ENCODE results near the gene KLHL10. TPM values are rescaled to one million over a fixed set of nuclear protein-coding genes. Genes with fewer than 3 reads are reported as not detected.
"Not testable (repeated sequence)": the region's sequence is repeated elsewhere in the genome, so short reads cannot be mapped to it uniquely, and the experiment has no call there.

Gene KLHL10
- total RNA-seq, 2 experiments from 2014 or later, result 0.19 to 0.21 TPM

- no peak for ATAC-seq
- no peak for DNase-seq
- peaks cover 46% of the 10 kb centered on the region for H3K4me1 Mint-ChIP-seq
- no peaks in the 10 kb centered on the region for H3K9me3 Mint-ChIP-seq (ENCODE audit: low read depth)
- H3K27me3 Mint-ChIP-seq, result no peaks in the 10 kb centered on the region
- no peak overlapping the region for H3K4me3 Mint-ChIP-seq
- ChIA-PET POLR2A (interaction anchor here (0.8 to 1.6 kb wide), 7 partner anchors 9 to 175 kb away, joined by 3 to 5 read pairs (median 3); partner anchors contain the start of genes ACLY, DNAJC7 and NKIRAS2), CTCF (interaction anchor here (1.0 to 1.6 kb wide), 6 partner anchors 11 to 153 kb away, joined by 3 to 5 read pairs (median 4); partner anchors contain the start of genes DNAJC7 and P3H4)
- peaks cover 17% of the 10 kb centered on the region for H3K36me3 Mint-ChIP-seq (ENCODE audit: low read depth)
- no peak overlapping the region for H3K27ac Mint-ChIP-seq
- intact Hi-C loops (cut with DNase I, micrococcal nuclease), result loop anchor here (1.0 to 10.0 kb wide), 7 partner anchors 28 to 1940 kb away; partner anchors contain the start of genes NT5C3B (in 2 of the 2), ACLY (in 1 of the 2), DNAJC7 (in 1 of the 2) and HAP1 (in 1 of the 2)
Observed at GRCh38 chr17:41864498-41864835, 26.8 kb downstream of the KLHL10 start.

- Mint-ChIP-seq H3K4me3 (no peak within 1 kb of the TSS), H3K27ac (peak within 1 kb of the TSS; percentile 68), H3K9me3 (ENCODE audit: low read depth) (no peaks in the 10 kb centered on the region), H3K27me3 (no peaks in the 10 kb centered on the region), H3K4me1 (peaks cover 49% of the 10 kb centered on the region), H3K36me3 (ENCODE audit: low read depth) (peaks cover 22% of the 10 kb centered on the region)
- POLR2A ChIA-PET, result interaction anchor here (0.8 to 1.6 kb wide), 6 partner anchors 8 to 177 kb away, joined by 3 to 7 read pairs (median 4); partner anchors contain the start of genes ACLY, DNAJC7 and NKIRAS2
- peak; percentile 88 for ATAC-seq
- CTCF ChIA-PET, result interaction anchor here (0.6 to 1.6 kb wide), 7 partner anchors 13 to 153 kb away, joined by 3 to 5 read pairs (median 4); partner anchors contain the start of genes DNAJC7 and P3H4
- DNase-seq, result peak; percentile 94
- intact Hi-C loops (cut with DNase I, micrococcal nuclease), result loop anchor here (1.0 to 10.0 kb wide), 13 partner anchors 28 to 1940 kb away; partner anchors contain the start of genes DNAJC7 (in 2 of the 2), NT5C3B (in 2 of the 2), ACLY (in 1 of the 2) and CNP (in 1 of the 2)
Observed at GRCh38 chr17:41864836-41865595, 27.4 kb downstream of the KLHL10 start, which contains the start of gene KLHL11. Gene KLHL11 (minus strand): TSS chr17:41865423. CDS start chr17:41865370, 53 bp downstream.

- ATAC-seq (no peak), DNase-seq (no peak)
- Mint-ChIP-seq H3K9me3 (ENCODE audit: low read depth) (no peaks in the 10 kb centered on the region), H3K27ac (peak overlapping the region; percentile 68), H3K4me3 (no peak overlapping the region), H3K36me3 (ENCODE audit: low read depth) (peaks cover 26% of the 10 kb centered on the region), H3K4me1 (peaks cover 51% of the 10 kb centered on the region), H3K27me3 (no peaks in the 10 kb centered on the region)
- ChIA-PET POLR2A (interaction anchor here (1.0 to 1.6 kb wide), 3 partner anchors 53 to 177 kb away, joined by 3 to 7 read pairs (median 5); partner anchors contain the start of genes ACLY and NKIRAS2), CTCF (interaction anchor here (0.6 to 1.6 kb wide), 5 partner anchors 54 to 152 kb away, joined by 3 to 5 read pairs (median 4); partner anchors contain the start of genes DNAJC7 and P3H4)
- intact Hi-C loops (cut with DNase I, micrococcal nuclease), result loop anchor here (1.0 to 10.0 kb wide), 12 partner anchors 29 to 1941 kb away; partner anchors contain the start of genes DNAJC7 (in 2 of the 2), ACLY (in 1 of the 2), CNP (in 1 of the 2) and HAP1 (in 1 of the 2)
Observed at GRCh38 chr17:41865596-41865893, 27.9 kb downstream of the KLHL10 start.

- H3K27ac Mint-ChIP-seq, result peak overlapping the region; percentile 94
- no peak for ATAC-seq
- peak overlapping the region; percentile 4 for H3K4me3 Mint-ChIP-seq
- CTCF ChIA-PET, result interaction anchor here (0.7 kb wide), 1 partner anchor 16 kb away, joined by 3 read pairs; no protein-coding TSS in a partner anchor
- POLR2A ChIA-PET, result interaction anchor here (0.6 to 0.7 kb wide), 2 partner anchors 17 to 49 kb away, joined by 4 to 5 read pairs; no protein-coding TSS in a partner anchor
- intact Hi-C loops (cut with DNase I, micrococcal nuclease), result loop anchor here (1.0 to 10.0 kb wide), 4 partner anchors 97 to 1944 kb away; partner anchors contain the start of genes DNAJC7 (in 1 of the 2), HAP1 (in 1 of the 2), LRRC3C (in 1 of the 2) and ORMDL3 (in 1 of the 2)
- H3K4me1 Mint-ChIP-seq, result peaks cover 42% of the 10 kb centered on the region
- peak; percentile 18 for DNase-seq
- H3K27me3 Mint-ChIP-seq, result no peaks in the 10 kb centered on the region
- H3K9me3 Mint-ChIP-seq (ENCODE audit: low read depth), result no peaks in the 10 kb centered on the region
- peaks cover 52% of the 10 kb centered on the region for H3K36me3 Mint-ChIP-seq (ENCODE audit: low read depth)
Observed at GRCh38 chr17:41868568-41868967, 30.9 kb downstream of the KLHL10 start.

- DNase-seq (no peak), ATAC-seq (no peak)
- Mint-ChIP-seq H3K27ac (peak overlapping the region; percentile 94), H3K9me3 (ENCODE audit: low read depth) (no peaks in the 10 kb centered on the region), H3K36me3 (ENCODE audit: low read depth) (peaks cover 53% of the 10 kb centered on the region), H3K4me1 (peaks cover 42% of the 10 kb centered on the region), H3K27me3 (no peaks in the 10 kb centered on the region), H3K4me3 (no peak overlapping the region)
- CTCF ChIA-PET, result no interaction called here
- POLR2A ChIA-PET, result interaction anchor here (0.5 to 1.2 kb wide), 2 partner anchors 78 to 180 kb away, joined by 3 read pairs; no protein-coding TSS in a partner anchor
- intact Hi-C loops (cut with DNase I, micrococcal nuclease), result loop anchor here (5.0 to 10.0 kb wide), 3 partner anchors 135 to 1945 kb away; partner anchors contain the start of genes DNAJC7 (in 1 of the 2), HAP1 (in 1 of the 2), LRRC3C (in 1 of the 2) and ORMDL3 (in 1 of the 2)
Observed at GRCh38 chr17:41869426-41869825, 31.8 kb downstream of the KLHL10 start.

GRCh38 chr17:41870097-41870496 is 32.5 kb downstream of the KLHL10 start:
- H3K4me3 Mint-ChIP-seq, result no peak overlapping the region
- CTCF ChIA-PET, result interaction anchor here (0.6 to 1.1 kb wide), 2 partner anchors 11 to 132 kb away, joined by 3 read pairs; no protein-coding TSS in a partner anchor
- H3K27ac Mint-ChIP-seq, result peak overlapping the region; percentile 94
- intact Hi-C loops (cut with DNase I, micrococcal nuclease), result no loop called here
- DNase-seq, result no peak
- POLR2A ChIA-PET, result interaction anchor here (0.5 to 1.2 kb wide), 2 partner anchors 77 to 181 kb away, joined by 3 read pairs; no protein-coding TSS in a partner anchor
- H3K36me3 Mint-ChIP-seq (ENCODE audit: low read depth), result peaks cover 55% of the 10 kb centered on the region
- peaks cover 42% of the 10 kb centered on the region for H3K4me1 Mint-ChIP-seq
- H3K9me3 Mint-ChIP-seq (ENCODE audit: low read depth), result no peaks in the 10 kb centered on the region
- no peak for ATAC-seq
- no peaks in the 10 kb centered on the region for H3K27me3 Mint-ChIP-seq

- Mint-ChIP-seq H3K27me3 (no peaks in the 10 kb centered on the region), H3K36me3 (ENCODE audit: low read depth) (peaks cover 55% of the 10 kb centered on the region), H3K4me1 (peaks cover 38% of the 10 kb centered on the region), H3K9me3 (ENCODE audit: low read depth) (no peaks in the 10 kb centered on the region), H3K4me3 (no peak overlapping the region), H3K27ac (peak overlapping the region; percentile 94)
- DNase-seq (no peak), ATAC-seq (no peak)
- ChIA-PET CTCF (interaction anchor here (0.6 to 1.1 kb wide), 2 partner anchors 11 to 133 kb away, joined by 3 read pairs; no protein-coding TSS in a partner anchor), POLR2A (no interaction called here)
- intact Hi-C loops (cut with DNase I, micrococcal nuclease), result no loop called here
Observed at GRCh38 chr17:41870627-41871026, 33.0 kb downstream of the KLHL10 start.

GRCh38 chr17:41871789-41872188 is 34.2 kb downstream of the KLHL10 start:
- DNase-seq (no peak), ATAC-seq (no peak)
- POLR2A ChIA-PET, result no interaction called here
- no peak overlapping the region for H3K4me3 Mint-ChIP-seq
- H3K27me3 Mint-ChIP-seq, result no peaks in the 10 kb centered on the region
- no peaks in the 10 kb centered on the region for H3K9me3 Mint-ChIP-seq (ENCODE audit: low read depth)
- CTCF ChIA-PET, result no interaction called here
- no peak overlapping the region for H3K27ac Mint-ChIP-seq
- H3K36me3 Mint-ChIP-seq (ENCODE audit: low read depth), result peaks cover 58% of the 10 kb centered on the region
- peaks cover 37% of the 10 kb centered on the region for H3K4me1 Mint-ChIP-seq
- intact Hi-C loops (cut with DNase I, micrococcal nuclease), result no loop called here

GRCh38 chr17:41873559-41874292 is 36.1 kb downstream of the KLHL10 start:
- peak overlapping the region; percentile 37 for H3K27ac Mint-ChIP-seq
- H3K9me3 Mint-ChIP-seq (ENCODE audit: low read depth), result no peaks in the 10 kb centered on the region
- ChIA-PET POLR2A (interaction anchor here (0.7 to 1.2 kb wide), 2 partner anchors 9 to 15 kb away, joined by 3 read pairs; no protein-coding TSS in a partner anchor), CTCF (no interaction called here)
- peaks cover 58% of the 10 kb centered on the region for H3K36me3 Mint-ChIP-seq (ENCODE audit: low read depth)
- ATAC-seq (no peak), DNase-seq (no peak)
- no peak overlapping the region for H3K4me3 Mint-ChIP-seq
- no peaks in the 10 kb centered on the region for H3K27me3 Mint-ChIP-seq
- intact Hi-C loops (cut with DNase I, micrococcal nuclease), result no loop called here
- H3K4me1 Mint-ChIP-seq, result peaks cover 22% of the 10 kb centered on the region

GRCh38 chr17:41874293-41874670 is 36.7 kb downstream of the KLHL10 start:
- DNase-seq; ATAC-seq; H3K4me3 Mint-ChIP-seq; CTCF ChIA-PET; H3K9me3 Mint-ChIP-seq (ENCODE audit: low read depth); H3K27ac Mint-ChIP-seq; intact Hi-C loops (cut with DNase I, micrococcal nuclease); H3K27me3 Mint-ChIP-seq: not testable (repeated sequence)
- Mint-ChIP-seq H3K36me3 (ENCODE audit: low read depth) (peaks cover 54% of the 10 kb centered on the region), H3K4me1 (peaks cover 16% of the 10 kb centered on the region)
- POLR2A ChIA-PET, result interaction anchor here (0.7 kb wide), 1 partner anchor 16 kb away, joined by 3 read pairs; no protein-coding TSS in a partner anchor

All from activated CD4-positive, alpha-beta T cell treated with anti-CD3 and anti-CD28 coated beads for 36 hours (primary cell).